Thymus (tissue), 11 donors: Measurements from ENCODE around the gene EPHA4. TPM values are rescaled to one million over a fixed set of nuclear protein-coding genes. Genes with fewer than 3 reads are reported as not detected.
A peak's percentile ranks its signal among the peaks of the same experiment; 100 is the strongest.

Experiments
- DNase-seq, 9 donors: peaks; one replicate each; pipeline ENCODE4 v3.0.0-alpha.2; 2013; ENCODE audit warnings: low spot score in 9 of 9, low read depth in 6 of 9, missing footprints in 1 of 9
- H3K27ac ChIP-seq, 2 donors: one replicate each; pipeline ENCODE4 v1.5.1; 2013; ENCODE audit warnings: control low read depth in 1 of 2, low read depth in 1 of 2, low read length in 1 of 2, mild to moderate bottlenecking in 1 of 2, moderate library complexity in 1 of 2
- H3K27me3 ChIP-seq, 2 donors: one replicate each; pipeline ENCODE4 v1.5.1; 2013; ENCODE audit warnings: low read length in 1 of 2; ENCODE audit not compliant: control insufficient read depth in 2 of 2, insufficient read depth in 1 of 2
- H3K36me3 ChIP-seq, 2 donors: one replicate each; pipeline ENCODE4 v1.5.1; 2013; ENCODE audit warnings: low read length in 1 of 2, mild to moderate bottlenecking in 1 of 2, moderate library complexity in 1 of 2; ENCODE audit not compliant: control insufficient read depth in 2 of 2, insufficient read depth in 2 of 2
- H3K4me1 ChIP-seq, 2 donors: one replicate each; pipeline ENCODE4 v1.5.1; 2013; ENCODE audit warnings: low read length in 2 of 2; ENCODE audit not compliant: control insufficient read depth in 2 of 2, insufficient read depth in 2 of 2
- H3K4me3 ChIP-seq, 2 donors: one replicate each; pipeline ENCODE4 v1.5.1; 2013; ENCODE audit warnings: low read length in 2 of 2, control low read depth in 1 of 2, mild to moderate bottlenecking in 1 of 2
- H3K9me3 ChIP-seq, 2 donors: one replicate each; pipeline ENCODE4 v1.5.1; 2013; ENCODE audit warnings: low read length in 1 of 2, mild to moderate bottlenecking in 1 of 2; ENCODE audit not compliant: control insufficient read depth in 2 of 2, insufficient read depth in 1 of 2
- WGBS: extraction: QIAGEN DNeasy Blood & Tissue Kit; methylation state at CpG from one replicate; pipeline ENCODE4 v1.1.7; 2013; 5-methylcytosine and 5-hydroxymethylcytosine counted together
- polyA plus RNA-seq: library from polyadenylated mRNA; stranded (reverse); fragments of 200-250 nt; gene quantifications from one replicate; pipeline ENCODE4 v1.2.3, GENCODE V29; 2013
- total RNA-seq: library from RNA; stranded (reverse); fragments of 120-200 nt; gene quantifications from one replicate; pipeline ENCODE4 v1.2.4, GENCODE V29; 2013
- donor health status: healthy.

Gene EPHA4
- total and polyA plus RNA-seq, 2 donors: 7.8 to 9.0 TPM

DNA sequence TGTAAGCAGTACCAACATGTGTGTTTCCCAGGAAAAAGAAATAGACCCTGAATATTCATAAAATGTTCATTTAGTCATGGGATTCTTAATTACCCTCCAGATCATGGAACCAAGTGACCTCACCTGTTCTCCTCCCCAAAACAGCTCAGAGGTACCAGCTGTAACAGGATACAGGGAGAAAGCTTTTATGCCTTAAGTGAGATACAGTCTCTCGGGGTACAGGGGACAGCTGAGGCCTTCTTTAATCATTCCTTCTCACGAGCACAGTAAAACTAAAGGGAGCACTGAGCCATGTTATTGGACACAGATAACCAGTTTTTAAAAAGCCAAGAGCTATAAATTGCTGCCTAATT is 16.6 kb downstream of the EPHA4 start:
- Histone ChIP-seq H3K36me3 (no peaks in the 10 kb centered on the region), H3K27me3 (no peaks in the 10 kb centered on the region), H3K9me3 (no peaks in the 10 kb centered on the region), H3K27ac (no peak overlapping the region), H3K4me3 (no peak overlapping the region), H3K4me1 (peaks cover 0 to 8% of the 10 kb centered on the region in 2 donors)
- WGBS: 85% methylated on average over 2 of the region's 2 CpGs
- DNase-seq: no peak

DNA sequence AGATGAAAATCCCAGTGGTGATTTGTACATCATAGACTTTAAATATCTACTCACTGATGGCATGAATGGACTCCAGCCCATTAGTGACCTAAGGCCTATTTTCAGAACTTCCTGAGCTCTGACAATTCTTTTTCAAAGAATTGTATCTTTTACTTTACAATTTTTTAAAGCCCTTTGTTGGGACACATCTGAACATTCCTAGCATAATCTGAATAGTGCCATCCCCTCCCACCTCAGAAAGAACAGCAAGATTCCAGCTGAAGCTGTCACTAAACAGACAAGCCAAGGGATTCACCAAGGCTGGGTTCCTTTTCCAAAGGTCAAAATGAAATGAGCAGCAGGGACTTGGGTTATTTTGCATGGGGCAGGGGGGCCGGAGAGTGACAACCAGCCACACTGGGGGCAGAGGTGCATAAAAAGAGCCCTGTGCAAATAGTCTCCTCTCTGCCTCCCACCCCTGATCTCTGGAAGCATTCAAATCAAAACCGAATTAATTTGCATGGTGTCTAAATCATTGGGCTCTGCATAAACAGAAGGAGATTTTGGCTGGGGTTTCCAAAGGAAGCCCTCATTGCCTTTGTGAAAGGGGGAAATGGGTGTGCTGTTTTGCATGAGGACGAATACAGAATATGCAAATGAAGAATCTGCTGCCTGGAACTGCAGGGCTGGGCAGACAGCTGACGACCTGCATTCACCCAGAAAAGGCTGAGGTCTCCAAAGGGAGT is 17.2 kb downstream of the EPHA4 start:
- Histone ChIP-seq H3K36me3 (no peaks in the 10 kb centered on the region), H3K27me3 (no peaks in the 10 kb centered on the region), H3K4me3 (no peak overlapping the region), H3K9me3 (no peaks in the 10 kb centered on the region), H3K27ac (peak overlapping the region in 1 of 2 donors; percentile 26), H3K4me1 (peaks cover 0 to 8% of the 10 kb centered on the region in 2 donors)
- WGBS: 65% methylated on average over 4 of the region's 4 CpGs
- DNase-seq: peak in 1 of 9 donors; percentile 27

- H3K4me1 ChIP-seq: peaks cover 0 to 8% of the 10 kb centered on the region in 2 donors
- H3K27me3 ChIP-seq: no peaks in the 10 kb centered on the region
- no peak overlapping the region for H3K4me3 ChIP-seq
- H3K9me3 ChIP-seq: no peaks in the 10 kb centered on the region
- no peak for DNase-seq
- 97% methylated on average over 4 of the region's 4 CpGs for WGBS
- H3K27ac ChIP-seq: no peak overlapping the region
- H3K36me3 ChIP-seq: no peaks in the 10 kb centered on the region
Observed at GRCh38 chr2:221553333-221553732, 18.8 kb downstream of the EPHA4 start.

- Histone ChIP-seq H3K9me3 (no peaks in the 10 kb centered on the region), H3K36me3 (no peaks in the 10 kb centered on the region), H3K4me1 (peaks cover 0 to 8% of the 10 kb centered on the region in 2 donors), H3K27me3 (no peaks in the 10 kb centered on the region), H3K4me3 (no peak overlapping the region), H3K27ac (no peak overlapping the region)
- WGBS: 96% methylated on average over 4 of the region's 4 CpGs
- no peak for DNase-seq
Observed at GRCh38 chr2:221552291-221552690, 19.8 kb downstream of the EPHA4 start.

DNA sequence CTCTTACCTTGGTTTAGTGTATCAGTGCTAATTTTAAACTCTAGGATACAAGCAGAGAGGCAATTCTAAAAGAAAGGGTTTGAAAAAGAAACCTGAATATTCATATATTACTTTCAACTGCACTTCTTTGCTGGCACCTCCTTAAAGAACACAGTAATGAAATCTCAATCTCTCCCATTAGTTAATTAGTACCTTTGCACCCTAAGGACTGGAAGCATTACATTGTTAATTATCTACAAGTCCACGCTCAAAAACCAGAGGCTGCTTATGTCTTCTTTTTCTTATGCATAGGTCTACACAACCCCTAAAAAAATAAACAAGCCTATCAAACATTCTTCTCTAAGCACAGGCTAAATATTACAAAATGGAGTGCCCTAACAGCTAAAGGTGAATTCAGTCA is 20.2 kb downstream of the EPHA4 start:
- no peak for DNase-seq
- 97% methylated on average over 1 of the region's 1 CpG for whole genome bisulfite sequencing
- no peak overlapping the region for H3K4me3 ChIP-seq

DNA sequence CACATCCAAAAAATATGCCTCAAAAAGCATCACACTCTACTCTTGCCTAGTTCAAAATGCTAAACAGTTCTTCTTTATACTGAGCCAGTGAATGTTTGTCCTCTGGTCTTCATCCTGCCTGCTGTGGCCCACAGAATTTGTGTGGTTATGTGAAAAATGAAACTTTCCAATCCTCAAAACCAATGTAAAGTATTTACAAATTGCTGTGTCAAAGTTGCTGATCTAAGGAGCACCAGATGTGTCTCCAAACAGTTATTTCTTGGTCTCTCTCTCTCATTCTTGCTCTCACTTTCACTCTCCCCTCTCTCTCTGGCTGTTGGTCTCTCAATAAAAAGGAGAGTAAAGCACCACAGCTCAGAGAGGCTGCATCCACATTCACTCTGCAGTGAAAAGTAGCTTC is 23.0 kb downstream of the EPHA4 start:
- no peaks in the 10 kb centered on the region for H3K36me3 ChIP-seq

More for the DNA sequence above, 20.2 kb downstream of the EPHA4 start:
- H3K27me3 ChIP-seq: no peaks in the 10 kb centered on the region
- no peaks in the 10 kb centered on the region for H3K9me3 ChIP-seq
- H3K4me1 ChIP-seq: peaks cover 0 to 8% of the 10 kb centered on the region in 2 donors
- H3K27ac ChIP-seq: no peak overlapping the region
- no peaks in the 10 kb centered on the region for H3K36me3 ChIP-seq

GRCh38 chr2:221546505-221547225 is 25.4 kb downstream of the EPHA4 start:
- no peak overlapping the region for H3K4me3 ChIP-seq
- DNase-seq: no peak
- no peaks in the 10 kb centered on the region for H3K9me3 ChIP-seq
- 95% methylated on average over 2 of the region's 2 CpGs for WGBS
- H3K36me3 ChIP-seq: no peaks in the 10 kb centered on the region
- no peaks in the 10 kb centered on the region for H3K4me1 ChIP-seq
- no peaks in the 10 kb centered on the region for H3K27me3 ChIP-seq
- no peak overlapping the region for H3K27ac ChIP-seq

More for the DNA sequence above, 23.0 kb downstream of the EPHA4 start:
- Histone ChIP-seq H3K27me3 (no peaks in the 10 kb centered on the region), H3K27ac (no peak overlapping the region), H3K4me1 (no peaks in the 10 kb centered on the region), H3K9me3 (no peaks in the 10 kb centered on the region), H3K4me3 (no peak overlapping the region)
- peak in 1 of 9 donors; percentile 30 for DNase-seq

DNA sequence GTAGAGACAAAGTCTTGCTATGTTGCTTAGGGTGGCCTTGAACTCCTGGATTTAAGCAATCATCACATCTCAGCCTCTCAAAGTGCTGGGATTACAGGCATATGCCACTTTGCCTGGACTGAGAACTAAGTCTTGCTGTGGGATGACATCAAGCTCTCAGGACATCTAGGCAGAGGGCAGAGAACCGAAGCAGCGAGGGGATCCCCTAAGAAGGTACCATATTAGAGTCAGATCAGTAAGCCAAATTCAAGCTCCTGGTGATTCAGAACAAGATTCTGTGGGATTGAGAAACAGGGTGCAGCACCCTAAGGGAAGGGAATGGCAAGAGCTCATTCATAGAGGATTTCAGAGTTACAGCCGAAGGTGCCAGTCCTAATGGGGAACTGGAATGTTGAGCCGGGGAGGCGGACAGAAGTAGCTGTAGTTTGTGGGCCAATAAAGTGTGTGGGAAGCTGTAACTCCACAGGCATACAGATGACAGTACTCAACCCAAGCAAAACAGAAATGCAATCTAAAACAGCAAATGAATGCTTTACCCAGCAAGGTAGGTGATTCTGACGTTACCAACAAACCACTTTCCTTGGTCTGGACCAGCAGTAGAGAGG is 30.9 kb downstream of the EPHA4 start:
- Histone ChIP-seq H3K27me3 (no peaks in the 10 kb centered on the region), H3K27ac (no peak overlapping the region), H3K4me1 (no peaks in the 10 kb centered on the region), H3K36me3 (no peaks in the 10 kb centered on the region), H3K4me3 (no peak overlapping the region), H3K9me3 (no peaks in the 10 kb centered on the region)
- 97% methylated on average over 6 of the region's 6 CpGs for WGBS
- no peak for DNase-seq

GRCh38 chr2:221539246-221539645 is 32.9 kb downstream of the EPHA4 start:
- over 99% methylated on average over 4 of the region's 4 CpGs for WGBS
- Histone ChIP-seq H3K27ac (no peak overlapping the region), H3K27me3 (no peaks in the 10 kb centered on the region), H3K4me1 (no peaks in the 10 kb centered on the region), H3K36me3 (no peaks in the 10 kb centered on the region), H3K4me3 (no peak overlapping the region), H3K9me3 (no peaks in the 10 kb centered on the region)
- DNase-seq: no peak
